NCI-H146 treated with DMSO at 0.1 percent for 48 hours (cell line): Measurements from ENCODE around the gene CHRDL1.

ENCODE experiments used
- DNase-seq: peaks from one replicate; lab custom pipeline; 2025; ENCODE audit not compliant: unreplicated experiment; lab: John Stamatoyannopoulos, UW

CHRDL1 gene

DNA sequence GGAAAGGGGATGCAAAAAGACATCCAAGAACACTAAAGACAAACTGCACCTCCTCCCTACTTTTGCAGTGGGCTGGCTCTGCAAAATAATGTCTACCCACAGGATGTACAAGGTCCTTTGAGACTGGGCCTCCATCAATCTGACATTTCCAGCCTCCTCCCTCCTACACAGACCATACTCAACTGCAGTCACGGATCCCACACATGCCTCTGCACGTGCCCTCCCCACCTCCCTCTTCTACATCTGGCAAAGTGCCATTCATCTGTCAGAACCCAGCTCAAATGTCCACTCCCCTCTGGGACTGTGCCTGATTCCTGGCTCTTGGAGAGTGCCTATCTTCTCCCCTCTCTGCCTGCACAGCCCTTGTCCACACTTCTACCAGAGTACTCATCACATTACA lies 50.3 kb downstream of the CHRDL1 start:
- no peak for DNase-seq

DNA sequence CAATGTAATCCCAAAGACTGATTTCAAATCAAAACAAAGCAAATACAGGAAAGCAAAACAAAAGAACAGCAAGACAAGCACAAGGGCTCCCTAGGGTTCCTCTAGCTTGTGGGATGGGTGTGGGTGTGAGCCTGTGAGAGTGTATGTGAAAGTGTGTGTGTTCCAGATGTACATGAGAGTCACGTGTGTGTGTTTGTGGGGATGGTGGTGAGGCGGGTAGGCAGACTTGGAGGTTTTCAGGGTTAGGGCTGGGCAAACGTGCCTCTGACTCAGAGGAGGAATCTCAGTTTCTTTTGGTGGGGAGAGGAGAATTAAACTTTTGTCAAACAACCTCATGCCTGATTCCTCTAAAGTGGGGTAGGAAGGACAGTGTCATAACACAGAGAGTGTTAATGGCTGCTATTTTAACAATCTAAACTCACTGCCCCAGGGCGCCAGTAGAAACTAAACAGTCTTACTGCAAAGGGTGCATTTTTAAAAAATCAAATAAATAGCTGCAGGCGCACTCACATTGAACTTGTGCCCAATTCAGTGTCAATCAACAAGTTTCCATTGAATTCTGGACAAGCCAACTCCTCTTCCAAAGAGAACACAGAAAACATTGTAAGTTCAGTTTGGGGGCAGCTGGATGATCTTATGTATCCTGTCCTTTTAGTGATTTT lies 51.8 kb downstream of the CHRDL1 start:
- DNase-seq, result no peak

DNA sequence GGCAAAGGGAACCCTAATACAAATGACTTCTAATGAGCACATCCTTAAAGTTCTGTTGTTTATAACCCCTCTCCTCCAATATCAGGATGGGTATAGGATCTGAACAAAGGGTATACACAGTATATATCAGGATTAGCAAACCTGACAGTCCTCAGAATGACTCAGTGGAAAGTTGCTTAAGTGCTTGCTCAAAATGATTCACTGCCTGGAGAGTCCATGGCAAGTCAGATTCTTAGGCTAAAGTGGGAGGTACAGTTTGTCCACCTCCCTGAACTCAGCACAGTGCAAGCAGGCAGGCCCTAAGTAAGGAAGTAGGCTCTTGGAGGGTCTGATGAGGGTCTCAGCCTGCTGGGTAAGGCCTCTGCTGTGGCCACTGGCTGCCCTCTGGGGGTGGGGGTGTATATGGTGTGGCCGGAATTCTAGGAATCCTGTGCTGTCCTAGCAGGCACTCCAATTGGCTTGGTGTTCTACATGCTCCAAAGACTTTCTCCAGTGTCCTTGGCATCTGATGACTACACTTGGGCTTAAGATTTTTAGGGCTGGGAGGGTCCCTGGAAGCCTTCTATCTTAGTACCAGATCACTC lies 54.3 kb downstream of the CHRDL1 start:
- DNase-seq, result no peak

DNA sequence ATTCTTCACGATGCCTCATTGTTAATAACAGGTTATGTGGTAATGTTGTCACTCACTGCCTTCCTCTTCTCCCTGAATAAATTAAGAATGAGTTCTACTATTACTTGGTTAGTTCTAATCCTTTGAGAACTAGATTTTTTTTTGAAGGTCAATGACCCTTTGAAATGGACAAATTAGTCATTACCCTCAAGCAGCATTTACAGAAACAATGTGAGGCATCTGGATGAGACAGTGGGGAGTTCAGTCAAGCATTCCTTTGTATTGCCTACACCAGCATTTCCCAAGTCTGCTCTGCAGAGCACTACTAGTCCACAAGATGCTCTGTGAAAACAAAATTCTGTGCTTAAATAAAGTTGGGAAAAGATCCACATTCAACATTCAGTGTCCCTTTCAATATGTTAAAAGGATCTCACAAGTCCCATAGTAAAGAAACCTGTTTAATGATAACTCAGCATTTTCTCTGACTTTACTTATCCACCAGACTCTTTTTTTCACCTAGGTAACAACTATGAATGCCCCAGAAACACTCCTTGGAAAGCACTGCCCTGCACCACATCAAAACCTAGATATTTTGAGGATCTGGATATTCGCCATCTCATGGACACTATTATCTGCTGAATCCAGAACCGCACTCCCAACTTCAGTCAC lies 60.6 kb downstream of the CHRDL1 start:
- DNase-seq, result no peak

DNA sequence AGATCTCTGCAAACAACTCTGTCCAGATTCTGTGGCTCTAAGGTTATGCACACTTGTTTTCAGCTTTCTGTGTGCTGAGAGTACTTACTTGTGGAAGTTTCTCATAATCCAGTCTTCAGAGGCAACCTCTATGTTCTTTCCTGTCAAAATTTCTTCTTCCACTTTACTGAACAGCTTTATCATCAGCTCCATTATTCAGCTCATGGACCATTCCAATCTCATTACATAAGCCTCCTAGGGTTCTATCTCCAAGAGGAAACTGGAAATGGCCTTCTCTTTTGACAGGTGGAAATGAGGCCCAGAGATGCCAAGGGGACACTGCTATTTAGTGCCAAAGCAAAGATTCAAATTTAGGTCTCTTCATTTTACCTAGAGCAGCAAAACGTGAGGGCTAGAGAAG lies 61.3 kb downstream of the CHRDL1 start:
- no peak for DNase-seq

DNA sequence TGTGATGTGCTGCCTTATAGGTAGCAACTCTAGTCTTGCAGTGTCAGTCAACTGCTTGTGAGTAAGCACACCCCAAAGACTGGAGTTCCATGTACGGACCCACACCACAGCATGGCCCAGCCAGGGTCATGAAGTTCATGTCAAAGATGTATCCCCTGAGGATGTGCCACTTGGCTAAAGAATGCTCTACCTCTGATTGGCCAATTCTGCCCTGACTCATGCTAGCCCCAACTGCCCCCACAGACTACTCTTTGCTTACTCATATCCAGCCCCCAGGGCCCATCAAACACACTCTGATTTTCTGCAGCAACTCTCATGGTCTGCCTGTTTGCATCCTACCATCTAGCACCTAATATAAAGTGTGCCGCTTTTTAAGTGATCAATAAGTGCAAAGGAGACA lies 62.5 kb downstream of the CHRDL1 start:
- DNase-seq, result no peak

DNA sequence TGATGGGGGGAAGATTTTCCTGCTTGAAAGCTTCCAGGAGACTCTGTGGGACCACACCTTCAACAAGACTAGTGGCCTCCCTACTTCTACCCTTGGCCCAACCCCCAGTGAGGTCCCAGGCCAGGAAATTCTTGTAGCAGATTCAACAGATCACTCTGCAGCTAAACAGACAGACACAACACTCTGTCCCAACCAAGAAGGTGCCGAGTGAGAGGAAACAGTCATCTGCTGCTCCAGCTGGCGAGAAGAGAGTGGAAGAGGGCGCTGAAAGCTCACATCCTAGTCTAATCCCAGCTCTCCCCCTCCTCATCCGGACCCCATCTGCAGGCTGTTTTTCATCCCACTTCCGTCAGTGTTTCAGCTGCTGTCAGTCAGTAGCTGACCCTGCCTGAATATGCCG lies 63.4 kb downstream of the CHRDL1 start:
- DNase-seq, result no peak

DNA sequence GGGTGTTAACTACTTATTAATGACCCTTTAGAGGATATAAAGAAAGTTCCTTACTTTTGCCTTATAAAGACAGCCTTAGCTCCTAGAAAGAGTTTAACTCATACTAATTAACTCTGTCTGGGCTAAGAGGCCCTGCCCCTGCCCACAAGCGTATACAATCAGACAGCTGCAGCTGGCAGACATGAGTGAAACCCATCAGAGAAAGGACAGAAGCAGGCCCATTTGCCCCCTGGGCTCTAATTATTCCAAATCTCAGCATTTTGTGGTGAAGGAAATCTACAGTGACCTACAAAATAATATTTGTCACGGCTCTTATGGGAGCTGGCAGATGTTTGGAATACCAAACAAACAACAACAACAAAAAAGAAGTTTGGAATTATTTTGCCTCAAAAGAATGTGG lies 71.8 kb downstream of the CHRDL1 start:
- DNase-seq, result no peak

DNA sequence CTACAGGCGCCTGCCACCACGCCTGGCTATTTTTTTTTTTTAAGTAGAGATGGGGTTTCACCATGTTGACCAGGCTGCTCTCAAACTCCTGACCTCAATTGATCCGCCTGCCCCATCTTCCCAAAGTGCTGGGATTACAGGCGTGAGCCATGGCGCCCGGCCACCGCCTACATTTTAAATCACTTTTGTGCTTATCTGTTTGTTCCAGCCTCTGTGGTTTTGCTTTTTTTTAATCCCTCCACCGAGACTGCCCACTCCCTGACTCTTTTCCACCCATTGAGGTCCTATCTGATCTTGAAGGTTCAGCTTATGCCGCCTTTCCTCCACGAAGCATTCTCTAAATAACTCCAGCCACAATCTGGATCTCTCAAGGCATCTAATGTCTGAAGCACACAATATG lies 73.5 kb downstream of the CHRDL1 start:
- DNase-seq, result no peak

DNA sequence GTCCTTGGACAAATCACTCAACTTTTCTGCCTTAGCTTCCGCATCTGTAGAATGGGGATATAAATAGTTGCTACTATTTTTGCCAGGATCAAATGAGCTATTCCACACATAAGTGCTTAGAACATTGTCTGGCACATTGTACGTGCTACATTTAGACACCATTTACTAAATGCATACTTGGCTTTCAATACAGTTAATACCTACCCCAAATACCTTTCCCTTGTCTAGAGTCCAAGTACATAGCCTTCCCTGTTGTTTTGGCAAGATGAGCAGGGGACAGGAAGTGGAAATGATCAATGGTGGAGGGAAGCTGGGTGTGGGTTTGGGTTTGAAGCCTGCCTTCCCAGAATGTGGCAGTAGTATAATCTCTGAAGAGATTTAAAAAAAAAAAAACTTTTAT lies 82.0 kb downstream of the CHRDL1 start:
- no peak for DNase-seq

DNA sequence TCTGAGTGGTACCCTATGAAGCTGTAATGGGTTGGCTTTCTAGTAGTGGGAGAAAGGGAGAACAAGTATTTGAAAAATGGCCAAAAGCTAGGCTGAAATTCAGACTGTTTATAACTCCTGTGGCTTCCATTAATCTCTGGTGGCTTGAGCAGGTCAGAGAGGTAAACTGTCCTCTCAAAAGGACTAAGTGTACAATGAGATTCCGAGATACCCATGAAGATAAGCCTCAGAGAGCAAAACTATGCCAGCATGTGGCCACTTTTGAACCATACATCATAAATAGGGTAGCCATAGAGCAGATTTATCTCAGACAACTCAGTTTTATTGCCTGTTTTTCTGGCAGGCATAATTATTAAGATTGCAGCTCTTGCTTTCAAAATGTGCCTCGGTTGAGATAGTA lies 89.2 kb downstream of the CHRDL1 start:
- no peak for DNase-seq

DNA sequence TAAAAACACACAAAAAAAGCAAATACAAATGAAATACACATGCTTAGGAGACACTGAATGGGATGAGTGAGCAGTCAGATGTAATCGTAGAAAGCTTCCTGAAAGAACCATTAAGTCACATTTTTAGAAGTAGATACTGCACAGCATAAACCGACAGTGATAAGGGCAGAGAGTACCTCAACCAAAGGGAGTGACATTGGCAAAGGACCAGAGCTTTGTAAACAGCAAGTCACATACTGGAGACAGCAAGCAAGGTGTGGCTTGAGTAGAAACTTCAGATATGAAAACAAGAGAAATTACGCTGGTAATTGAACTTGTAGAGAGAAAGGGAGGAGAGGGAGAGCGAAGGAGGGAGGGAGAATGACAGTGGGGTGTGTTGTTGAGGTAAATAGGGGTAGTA lies 92.0 kb downstream of the CHRDL1 start:
- no peak for DNase-seq

DNA sequence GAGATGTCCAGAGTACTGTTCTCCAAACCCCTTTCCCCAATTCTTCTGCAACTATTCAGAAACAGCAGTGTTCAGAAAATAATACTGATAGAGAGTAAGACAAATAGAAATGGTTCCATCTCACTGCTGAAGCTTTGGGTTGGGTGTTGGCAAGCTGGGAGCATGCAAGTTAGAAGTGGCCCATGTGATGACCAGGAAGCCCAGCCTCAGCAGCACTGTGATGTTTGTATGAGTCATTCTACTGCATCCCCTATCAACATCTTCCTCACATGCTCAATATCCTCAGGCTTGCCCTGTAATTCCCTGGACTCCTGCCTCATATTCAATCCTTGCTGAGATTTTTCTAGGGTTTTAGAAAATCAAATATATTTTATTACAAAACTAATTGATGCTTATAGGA lies 96.5 kb downstream of the CHRDL1 start:
- DNase-seq, result no peak

DNA sequence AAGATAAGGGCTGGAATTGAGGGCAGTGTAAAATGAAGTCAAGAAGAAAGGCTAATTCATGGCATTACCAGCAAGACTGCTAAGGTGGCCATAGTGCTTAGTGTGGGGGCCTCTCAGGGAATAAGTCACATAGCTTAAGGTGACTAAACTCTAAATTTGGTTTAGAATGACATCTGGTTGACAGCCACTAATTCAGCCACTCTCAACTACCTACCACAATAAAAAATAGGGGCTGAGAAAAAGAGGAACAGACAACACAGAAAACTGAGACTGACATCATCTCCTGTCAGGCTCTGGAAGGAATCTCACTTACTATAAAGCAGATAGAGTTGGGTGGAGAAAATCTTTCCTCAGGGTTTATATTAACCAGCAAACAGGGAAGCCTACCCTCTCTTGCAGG lies 96.9 kb downstream of the CHRDL1 start:
- DNase-seq, result no peak

DNA sequence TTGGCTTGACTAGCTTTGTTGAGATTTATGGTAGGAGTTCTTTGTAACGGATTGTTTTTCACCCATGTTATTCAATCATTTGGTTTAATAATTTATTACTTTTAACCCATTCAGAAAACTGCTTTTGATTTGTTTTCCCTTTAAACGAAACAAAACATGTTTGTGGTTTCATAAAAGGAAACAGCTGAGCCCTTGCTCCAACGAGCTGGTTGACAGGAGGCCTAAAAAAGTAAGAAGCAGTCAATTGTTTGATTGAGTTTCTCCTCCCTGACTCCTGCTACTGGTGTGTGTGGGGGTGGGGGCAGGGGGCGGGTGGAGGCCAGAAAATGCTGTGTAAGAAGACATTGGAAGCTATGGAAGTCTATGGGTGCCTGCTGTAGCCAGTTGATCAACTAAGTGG lies 102.8 kb downstream of the CHRDL1 start:
- no peak for DNase-seq

DNA sequence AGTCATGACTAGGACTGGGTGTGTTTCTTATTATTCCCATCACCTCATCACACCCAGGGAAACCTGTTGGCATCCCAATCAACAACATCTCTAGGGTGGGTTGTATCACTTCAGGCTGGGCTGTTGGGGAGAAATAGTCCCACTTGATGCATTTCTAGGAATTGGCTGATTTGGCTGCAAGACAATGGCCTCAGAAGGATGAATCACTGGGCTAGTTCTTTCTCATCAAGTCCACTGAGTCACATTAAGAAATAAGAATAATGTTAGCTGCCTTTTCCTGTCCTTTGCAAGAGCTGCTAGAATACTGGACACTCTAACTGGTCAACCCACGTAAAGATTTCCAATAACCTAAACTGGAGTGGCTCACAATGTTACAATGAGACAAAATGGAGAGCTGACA lies 104.2 kb downstream of the CHRDL1 start:
- no peak for DNase-seq

DNA sequence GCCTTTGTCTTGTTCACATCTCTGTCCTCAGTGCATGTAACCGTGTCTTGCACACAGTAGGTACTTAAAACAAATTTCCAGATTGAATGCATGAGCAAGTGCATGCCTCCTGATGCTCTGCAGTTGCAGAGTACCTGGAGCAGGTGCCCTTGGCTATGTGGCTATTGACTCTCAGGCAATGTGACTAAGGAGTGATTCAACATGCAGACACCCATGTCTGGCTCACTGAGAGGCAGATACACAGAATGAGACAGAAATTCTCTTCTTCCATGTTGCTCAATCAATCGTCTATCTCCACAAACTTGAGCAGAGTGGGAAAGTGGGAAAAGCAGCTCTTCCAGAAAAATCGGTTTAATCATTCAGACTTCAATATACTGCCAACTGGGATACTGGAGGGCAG lies 111.0 kb downstream of the CHRDL1 start:
- no peak for DNase-seq

DNA sequence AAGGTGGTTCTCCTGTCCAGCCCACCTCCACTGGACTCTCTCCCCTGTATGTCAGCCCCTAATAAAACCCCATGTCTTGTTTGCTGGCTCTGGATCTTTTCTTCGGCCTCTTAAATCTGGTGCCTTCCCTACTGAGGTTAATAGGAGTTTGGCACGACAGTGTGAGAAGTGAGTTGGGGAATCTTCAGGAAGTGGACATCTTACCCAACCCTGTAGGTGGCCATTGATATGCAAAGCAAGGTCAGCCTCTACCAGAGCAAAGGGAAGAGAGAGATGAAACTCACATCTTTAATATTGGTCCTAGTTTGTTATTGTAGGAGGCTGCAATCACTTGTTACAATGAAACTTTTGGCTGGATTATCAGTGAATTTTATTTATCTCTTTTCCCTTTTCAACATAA lies 111.7 kb downstream of the CHRDL1 start:
- DNase-seq, result no peak

DNA sequence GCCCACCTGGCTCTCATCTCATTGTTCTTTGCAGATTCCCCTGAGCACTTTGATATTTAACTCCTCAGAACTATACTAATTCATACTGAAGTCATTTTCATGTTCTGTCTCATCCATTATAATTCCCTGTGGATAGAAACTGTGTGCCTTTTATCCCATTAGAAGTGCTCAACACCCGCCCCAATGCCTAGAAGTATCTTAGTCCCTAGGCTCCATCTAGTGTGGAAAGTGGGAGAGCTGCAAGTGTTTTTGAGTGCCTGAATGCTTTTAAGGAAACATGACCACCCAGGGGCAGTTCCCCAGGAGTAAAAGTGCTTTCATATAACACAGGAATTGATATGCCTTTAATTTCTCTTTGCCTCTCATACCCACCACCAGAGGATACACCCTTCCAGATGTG lies 117.0 kb downstream of the CHRDL1 start:
- DNase-seq, result no peak

DNA sequence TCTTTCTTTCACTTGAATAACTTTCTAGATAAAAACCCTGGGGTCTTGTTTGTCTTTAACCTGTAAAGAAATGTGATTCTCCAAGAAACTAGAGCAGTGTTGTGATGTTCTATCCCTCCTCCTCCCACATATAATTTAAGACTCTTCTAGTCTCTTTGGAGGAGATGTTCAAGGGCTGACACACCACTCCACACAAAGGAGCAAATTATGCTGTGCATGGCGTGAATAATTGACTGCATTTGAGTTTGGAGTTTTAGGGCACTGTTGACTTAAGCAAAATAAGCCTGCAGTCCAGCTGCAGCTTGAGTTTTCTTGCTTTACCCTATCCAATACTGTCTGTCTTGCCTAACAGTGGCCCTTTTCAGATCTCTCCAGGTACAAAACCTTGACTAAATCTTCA lies 119.7 kb downstream of the CHRDL1 start:
- no peak for DNase-seq

DNA sequence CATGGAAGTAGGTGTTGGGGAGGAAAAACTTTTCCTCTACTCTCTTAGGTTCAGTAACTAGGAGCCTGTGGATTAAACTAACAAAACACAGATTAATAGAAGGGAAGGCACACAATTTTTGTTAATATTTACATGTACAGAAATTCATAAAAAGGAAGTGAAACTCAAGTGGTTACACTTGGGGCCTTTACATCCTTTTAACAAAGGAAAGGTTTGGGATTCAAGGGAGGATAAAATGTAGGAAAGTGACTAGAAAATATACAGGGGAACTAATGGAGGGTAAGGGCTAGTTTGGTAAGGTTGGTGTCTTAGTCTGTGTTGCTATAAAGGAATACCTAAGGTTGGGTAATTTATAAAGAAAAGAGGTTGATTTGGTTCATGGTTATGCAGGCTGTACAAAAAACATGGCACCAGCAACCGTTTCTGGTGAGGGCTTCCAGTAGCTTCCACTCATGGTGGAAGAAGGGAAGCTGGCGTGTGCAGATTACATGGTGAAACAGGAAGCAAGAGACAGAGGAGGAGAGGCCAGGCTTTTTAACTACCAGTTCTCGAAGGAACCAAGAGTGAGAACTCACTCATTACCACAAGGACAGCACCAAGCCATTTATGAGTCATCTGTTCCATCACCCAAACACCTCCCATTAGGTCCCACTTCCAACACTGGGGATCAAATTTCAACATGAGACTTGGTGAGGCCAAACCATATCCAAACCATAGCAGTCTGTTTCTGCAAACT lies 124.4 kb downstream of the CHRDL1 start:
- DNase-seq, result no peak

DNA sequence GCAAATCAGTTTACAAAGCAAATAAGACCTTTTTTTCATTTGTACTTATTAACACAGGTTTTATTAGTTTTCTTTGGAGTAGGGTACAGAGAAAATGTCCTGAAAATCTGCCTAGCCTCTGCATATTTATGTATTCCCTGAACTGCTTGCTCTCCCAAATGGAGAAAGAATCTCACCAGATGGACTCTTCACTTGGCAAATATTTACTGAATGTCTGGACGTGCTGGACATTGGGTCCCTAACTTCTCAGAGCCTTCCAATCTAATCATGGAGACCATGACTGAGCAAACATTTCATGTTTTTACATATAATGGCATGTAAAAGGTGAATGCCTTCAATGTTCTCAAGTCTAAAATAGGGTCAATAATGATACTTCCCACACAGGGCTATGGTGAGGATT lies 126.0 kb downstream of the CHRDL1 start:
- no peak for DNase-seq
